K562 (cell line): ENCODE measurements around the gene PCBP2. TPM values are rescaled to one million over a fixed set of nuclear protein-coding genes. Genes with fewer than 3 reads are reported as not detected.

Experiments
- ARID1B ChIP-seq: fragments of 450-650 bp; IDR thresholded peaks from 2 replicates; pipeline ENCODE4 v1.6.1; 2016; ENCODE audit warnings: antibody characterized with exemption, mild to moderate bottlenecking, inconsistent platforms
- BHLHE40 ChIP-seq: IDR thresholded peaks from 2 replicates; pipeline ENCODE4 v1.6.1; 2011; ENCODE audit warnings: low read length, improper control_type of control experiment
- CREB1 ChIP-seq, 2 experiments: sonication (generic) in 1 of 2; formaldehyde crosslinking in 1 of 2; IDR thresholded peaks; 2 replicates each; pipeline versions ENCODE4 v1.6.1 to v1.8.0; 2012 to 2022; ENCODE audit warnings: inconsistent platforms in 1 of 2, mild to moderate bottlenecking in 1 of 2, missing genetic modification reagents in 1 of 2, moderate library complexity in 1 of 2
- CREM ChIP-seq: IDR thresholded peaks from 2 replicates; pipeline ENCODE4 v1.6.1; 2014; ENCODE audit warnings: antibody characterized with exemption, low read depth
- CXXC5 ChIP-seq: fragments of 250-450 bp; sonication (Bioruptor Pico); IDR thresholded peaks from 2 replicates; pipeline ENCODE4 v1.8.0; 2022; ENCODE audit warnings: inconsistent platforms, mild to moderate bottlenecking, moderate library complexity
- DPF2 ChIP-seq: fragments of 450-650 bp; IDR thresholded peaks from 2 replicates; pipeline ENCODE4 v1.6.1; 2016
- ELF2 ChIP-seq: fragments of 250-450 bp; sonication (Bioruptor Pico); IDR thresholded peaks from 2 replicates; pipeline ENCODE4 v1.5.0; 2021; ENCODE audit warnings: mild to moderate bottlenecking
- FOXA1 ChIP-seq: fragments of 450-650 bp; IDR thresholded peaks from 2 replicates; pipeline ENCODE4 v1.6.1; 2016; ENCODE audit warnings: mild to moderate bottlenecking, borderline replicate concordance
- GATA2 ChIP-seq: sonication (generic); formaldehyde crosslinking; IDR thresholded peaks from 2 replicates; pipeline ENCODE4 v1.4.0; 2020; ENCODE audit warnings: mild to moderate bottlenecking, missing genetic modification reagents
- ILF3 ChIP-seq: fragments of 450-650 bp; IDR thresholded peaks from 2 replicates; pipeline ENCODE4 v1.6.1; 2018; ENCODE audit warnings: antibody characterized with exemption, mild to moderate bottlenecking, moderate library complexity, borderline replicate concordance
- LCOR ChIP-seq: sonication (generic); formaldehyde crosslinking; IDR thresholded peaks from 2 replicates; pipeline ENCODE4 v1.8.0; 2022; ENCODE audit warnings: mild to moderate bottlenecking, missing genetic modification reagents
- LEF1 ChIP-seq: fragments of 450-650 bp; IDR thresholded peaks from 2 replicates; pipeline ENCODE4 v1.6.1; 2016; ENCODE audit warnings: mild to moderate bottlenecking
- MXI1 ChIP-seq: IDR thresholded peaks from 2 replicates; pipeline ENCODE4 v1.6.1; 2011; ENCODE audit warnings: low read depth, mild to moderate bottlenecking, improper control_type of control experiment, low read length
- NR4A1 ChIP-seq, 2 experiments: fragments of 250-450 bp in 1 of 2; fragments of 450-650 bp in 1 of 2; sonication (Bioruptor Pico) in 1 of 2; IDR thresholded peaks; 2 replicates each; pipeline versions ENCODE4 v1.4.0 to v1.6.1; 2016 to 2020; ENCODE audit warnings: mild to moderate bottlenecking in 2 of 2, missing compliant biosample characterization in 1 of 2, missing genetic modification characterization in 1 of 2, moderate library complexity in 1 of 2
- SRSF3 ChIP-seq: fragments of 200-400 bp; formaldehyde crosslinking; IDR thresholded peaks from 2 replicates; pipeline ENCODE4 v1.6.1; 2016; ENCODE audit warnings: mild to moderate bottlenecking, low read length, moderate library complexity; ENCODE audit not compliant: insufficient read depth
- ZEB2 ChIP-seq: fragments of 450-650 bp; IDR thresholded peaks from 2 replicates; pipeline ENCODE4 v1.6.1; 2016
- ZFP1 ChIP-seq: fragments of 450-650 bp; formaldehyde crosslinking; IDR thresholded peaks from 2 replicates; pipeline ENCODE4 v1.4.0; 2020; ENCODE audit warnings: mild to moderate bottlenecking, mixed read lengths
- ZFP36 ChIP-seq: fragments of 150-350 bp; IDR thresholded peaks from 2 replicates; pipeline ENCODE4 v1.6.1; 2018; ENCODE audit warnings: low read length, low read depth; ENCODE audit not compliant: partially characterized antibody
- ZNF436 ChIP-seq: fragments of 250-450, 450-650 bp; sonication (Bioruptor Pico); formaldehyde crosslinking; IDR thresholded peaks from 2 replicates; pipeline ENCODE4 v1.7.0; 2020; ENCODE audit warnings: mild to moderate bottlenecking
- polyA plus RNA-seq, 8 experiments: library from polyadenylated mRNA; depleted of rRNA in 4 of 8; stranded (reverse) in 5 of 8; unstranded in 3 of 8; fragments of >200 nt; fragmentation: Nextera tagmentation in 2 of 8; fragmentation: Illumina TruSeq in 1 of 8; extraction: Ambion mirVana in 2 of 8; extraction: Trizol in 1 of 8; gene quantifications; 2 replicates each; pipeline versions ENCODE4 v1.2.1 to v1.2.3, GENCODE V29; 2011 to 2014; ENCODE audit warnings: inconsistent platforms in 1 of 8, missing spikeins in 1 of 8
- total RNA-seq, 7 experiments: library from RNA; depleted of rRNA in 6 of 7; stranded (reverse); fragments of >200 nt in 6 of 7; fragmentation: Illumina TruSeq in 2 of 7; extraction: Trizol in 2 of 7; gene quantifications; 2 replicates each; pipeline versions ENCODE4 v1.2.1 to v1.2.3, GENCODE V29; 2011 to 2021; ENCODE audit warnings: low replicate concordance in 1 of 7
- TF ChIP-seq, protein P1 (sequence below): sonication (generic); formaldehyde crosslinking; IDR thresholded peaks from 2 replicates; pipeline ENCODE4 v1.8.0; 2023; ENCODE audit warnings: mild to moderate bottlenecking, missing genetic modification reagents
- TF ChIP-seq, protein P2 (sequence below): fragments of 450-650 bp; IDR thresholded peaks from 2 replicates; pipeline ENCODE4 v1.6.1; 2017; ENCODE audit warnings: antibody characterized with exemption, mild to moderate bottlenecking
- TF ChIP-seq, protein P3 (sequence below): fragments of 450-650 bp; IDR thresholded peaks from 2 replicates; pipeline ENCODE4 v1.6.1; 2014; ENCODE audit warnings: low read depth, mild to moderate bottlenecking, moderate library complexity, borderline replicate concordance

Gene PCBP2
- total and polyA plus RNA-seq, 9 of the 15 experiments (the other 6 are each of a cell fraction or from before 2014, with no cell fraction given), result 137 to 831 (median 328) TPM

DNA sequence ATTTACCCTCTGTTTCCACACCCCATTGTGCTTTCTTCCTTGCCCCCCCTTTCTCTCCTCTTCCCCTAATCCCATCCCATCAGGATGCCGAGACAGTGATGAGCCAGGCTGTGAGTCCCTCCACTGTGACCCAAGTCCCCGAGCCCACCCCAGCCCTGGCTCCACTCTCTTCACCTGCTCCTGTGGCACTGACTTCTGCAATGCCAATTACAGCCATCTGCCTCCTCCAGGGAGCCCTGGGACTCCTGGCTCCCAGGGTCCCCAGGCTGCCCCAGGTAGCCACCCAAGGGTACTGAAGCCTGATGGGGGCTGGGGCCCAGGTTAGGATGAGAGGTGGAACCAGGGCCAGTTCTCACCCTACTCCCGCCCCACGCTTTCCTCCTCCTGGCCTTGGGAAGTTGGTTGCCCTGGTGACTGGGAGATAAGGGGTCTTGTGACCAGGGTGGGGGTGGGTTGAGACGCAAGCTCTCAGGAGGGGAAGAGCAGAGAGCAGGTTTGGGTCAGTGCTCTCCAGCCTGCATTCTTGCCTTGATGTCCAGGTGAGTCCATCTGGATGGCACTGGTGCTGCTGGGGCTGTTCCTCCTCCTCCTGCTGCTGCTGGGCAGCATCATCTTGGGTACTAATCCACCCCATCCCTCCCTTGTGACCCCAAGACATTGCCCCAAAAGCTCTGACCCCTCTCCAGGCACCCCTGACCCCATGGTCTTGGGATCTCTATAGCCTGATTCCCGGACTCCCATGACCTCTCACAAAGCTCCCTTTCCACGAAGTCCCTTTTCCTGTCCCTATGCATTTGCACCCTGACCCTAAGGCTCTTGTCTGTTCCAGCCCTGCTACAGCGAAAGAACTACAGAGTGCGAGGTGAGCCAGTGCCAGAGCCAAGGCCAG lies 27.0 kb upstream of the PCBP2 start (continued):
- TF ChIP-seq, protein P1, sequence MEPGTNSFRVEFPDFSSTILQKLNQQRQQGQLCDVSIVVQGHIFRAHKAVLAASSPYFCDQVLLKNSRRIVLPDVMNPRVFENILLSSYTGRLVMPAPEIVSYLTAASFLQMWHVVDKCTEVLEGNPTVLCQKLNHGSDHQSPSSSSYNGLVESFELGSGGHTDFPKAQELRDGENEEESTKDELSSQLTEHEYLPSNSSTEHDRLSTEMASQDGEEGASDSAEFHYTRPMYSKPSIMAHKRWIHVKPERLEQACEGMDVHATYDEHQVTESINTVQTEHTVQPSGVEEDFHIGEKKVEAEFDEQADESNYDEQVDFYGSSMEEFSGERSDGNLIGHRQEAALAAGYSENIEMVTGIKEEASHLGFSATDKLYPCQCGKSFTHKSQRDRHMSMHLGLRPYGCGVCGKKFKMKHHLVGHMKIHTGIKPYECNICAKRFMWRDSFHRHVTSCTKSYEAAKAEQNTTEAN (CRISPR knock-in tag), result no peak
- TF ChIP-seq ZEB2, result peak; percentile 34; the same call in 1 of the 2 replicates
- TF ChIP-seq ZFP1, result no peak
- TF ChIP-seq SRSF3, result no peak
- TF ChIP-seq, protein P2, sequence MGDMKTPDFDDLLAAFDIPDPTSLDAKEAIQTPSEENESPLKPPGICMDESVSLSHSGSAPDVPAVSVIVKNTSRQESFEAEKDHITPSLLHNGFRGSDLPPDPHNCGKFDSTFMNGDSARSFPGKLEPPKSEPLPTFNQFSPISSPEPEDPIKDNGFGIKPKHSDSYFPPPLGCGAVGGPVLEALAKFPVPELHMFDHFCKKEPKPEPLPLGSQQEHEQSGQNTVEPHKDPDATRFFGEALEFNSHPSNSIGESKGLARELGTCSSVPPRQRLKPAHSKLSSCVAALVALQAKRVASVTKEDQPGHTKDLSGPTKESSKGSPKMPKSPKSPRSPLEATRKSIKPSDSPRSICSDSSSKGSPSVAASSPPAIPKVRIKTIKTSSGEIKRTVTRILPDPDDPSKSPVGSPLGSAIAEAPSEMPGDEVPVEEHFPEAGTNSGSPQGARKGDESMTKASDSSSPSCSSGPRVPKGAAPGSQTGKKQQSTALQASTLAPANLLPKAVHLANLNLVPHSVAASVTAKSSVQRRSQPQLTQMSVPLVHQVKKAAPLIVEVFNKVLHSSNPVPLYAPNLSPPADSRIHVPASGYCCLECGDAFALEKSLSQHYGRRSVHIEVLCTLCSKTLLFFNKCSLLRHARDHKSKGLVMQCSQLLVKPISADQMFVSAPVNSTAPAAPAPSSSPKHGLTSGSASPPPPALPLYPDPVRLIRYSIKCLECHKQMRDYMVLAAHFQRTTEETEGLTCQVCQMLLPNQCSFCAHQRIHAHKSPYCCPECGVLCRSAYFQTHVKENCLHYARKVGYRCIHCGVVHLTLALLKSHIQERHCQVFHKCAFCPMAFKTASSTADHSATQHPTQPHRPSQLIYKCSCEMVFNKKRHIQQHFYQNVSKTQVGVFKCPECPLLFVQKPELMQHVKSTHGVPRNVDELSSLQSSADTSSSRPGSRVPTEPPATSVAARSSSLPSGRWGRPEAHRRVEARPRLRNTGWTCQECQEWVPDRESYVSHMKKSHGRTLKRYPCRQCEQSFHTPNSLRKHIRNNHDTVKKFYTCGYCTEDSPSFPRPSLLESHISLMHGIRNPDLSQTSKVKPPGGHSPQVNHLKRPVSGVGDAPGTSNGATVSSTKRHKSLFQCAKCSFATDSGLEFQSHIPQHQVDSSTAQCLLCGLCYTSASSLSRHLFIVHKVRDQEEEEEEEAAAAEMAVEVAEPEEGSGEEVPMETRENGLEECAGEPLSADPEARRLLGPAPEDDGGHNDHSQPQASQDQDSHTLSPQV, result 0 out of 2 replicates have a peak, but pooled peaks have one; percentile 12
- no peak for TF ChIP-seq ILF3
- TF ChIP-seq ZNF436, result no peak
- peak; percentile 6 for TF ChIP-seq ZFP36
- TF ChIP-seq, protein P3, sequence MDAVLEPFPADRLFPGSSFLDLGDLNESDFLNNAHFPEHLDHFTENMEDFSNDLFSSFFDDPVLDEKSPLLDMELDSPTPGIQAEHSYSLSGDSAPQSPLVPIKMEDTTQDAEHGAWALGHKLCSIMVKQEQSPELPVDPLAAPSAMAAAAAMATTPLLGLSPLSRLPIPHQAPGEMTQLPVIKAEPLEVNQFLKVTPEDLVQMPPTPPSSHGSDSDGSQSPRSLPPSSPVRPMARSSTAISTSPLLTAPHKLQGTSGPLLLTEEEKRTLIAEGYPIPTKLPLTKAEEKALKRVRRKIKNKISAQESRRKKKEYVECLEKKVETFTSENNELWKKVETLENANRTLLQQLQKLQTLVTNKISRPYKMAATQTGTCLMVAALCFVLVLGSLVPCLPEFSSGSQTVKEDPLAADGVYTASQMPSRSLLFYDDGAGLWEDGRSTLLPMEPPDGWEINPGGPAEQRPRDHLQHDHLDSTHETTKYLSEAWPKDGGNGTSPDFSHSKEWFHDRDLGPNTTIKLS, result no peak
- peak; percentile 29 for TF ChIP-seq CXXC5 (CRISPR knock-in tag)
- TF ChIP-seq BHLHE40, result peak; percentile 76
- TF ChIP-seq CREB1 (IDR thresholded peaks at IDR 0.05), result no peak
- no peak; the same call in 1 of the 2 replicates for TF ChIP-seq CREB1 (CRISPR knock-in tag; IDR thresholded peaks at IDR 0.05)
- TF ChIP-seq CREM, result peak; percentile 54
- TF ChIP-seq DPF2, result peak; percentile 48; the same call in 1 of the 2 replicates
- TF ChIP-seq GATA2 (CRISPR knock-in tag), result no peak
- TF ChIP-seq NR4A1 (CRISPR knock-in tag; IDR thresholded peaks at IDR 0.05), result no peak
- TF ChIP-seq NR4A1 (tag; IDR thresholded peaks at IDR 0.05), result no peak
- 0 out of 2 replicates have a peak, but pooled peaks have one; percentile 62 for TF ChIP-seq MXI1
- no peak for TF ChIP-seq FOXA1
- TF ChIP-seq LCOR (CRISPR knock-in tag), result no peak
- peak; percentile 55; the same call in 1 of the 2 replicates for TF ChIP-seq ARID1B
- 0 out of 2 replicates have a peak, but pooled peaks have one; percentile 47 for TF ChIP-seq ELF2 (CRISPR knock-in tag)
- TF ChIP-seq LEF1, result peak; percentile 66; the same call in 1 of the 2 replicates
